Activated naive CD8-positive, alpha-beta T cell treated with anti-CD3 and anti-CD28 coated beads, Interleukin-2, amount 10 ng/mL, durations not matched to agents 7 days and 5 days (primary cell): ENCODE measurements around the gene CPA4. TPM values are rescaled to one million over a fixed set of nuclear protein-coding genes. Genes with fewer than 3 reads are reported as not detected.
"Not testable (repeated sequence)": the region's sequence is repeated elsewhere in the genome, so short reads cannot be mapped to it uniquely, and the experiment has no call there.

Source experiments
- ATAC-seq: fragments of 150-1000 bp; cut with Tn5 transposase; one replicate; pipeline ENCODE4 v1.10.0; 2021; ENCODE audit warnings: low read depth, moderate library complexity
- POLR2A ChIA-PET: fragments of 350-600 bp; sonication (Branson Sonifier 250); formaldehyde crosslinking; loops from one replicate; lab custom pipeline; 2021; ENCODE audit warnings: antibody characterized with exemption; lab: Charles Lee
- DNase-seq: peaks from one replicate; pipeline ENCODE4 v3.0.0; 2021
- H3K27ac Mint-ChIP-seq: one replicate; pipeline ENCODE4 v1.8.0; 2022; ENCODE audit warnings: mild to moderate bottlenecking, mixed read lengths
- H3K27me3 Mint-ChIP-seq: one replicate; pipeline ENCODE4 v1.8.0; 2022; ENCODE audit warnings: mild to moderate bottlenecking, moderate library complexity, mixed read lengths
- H3K36me3 Mint-ChIP-seq: one replicate; pipeline ENCODE4 v1.8.0; 2021; ENCODE audit warnings: mild to moderate bottlenecking, mixed read lengths
- H3K4me1 Mint-ChIP-seq: one replicate; pipeline ENCODE4 v1.8.0; 2021; ENCODE audit warnings: mixed read lengths
- H3K4me3 Mint-ChIP-seq: one replicate; pipeline ENCODE4 v1.8.0; 2022; ENCODE audit warnings: mild to moderate bottlenecking, moderate library complexity, mixed read lengths
- H3K9me3 Mint-ChIP-seq: one replicate; pipeline ENCODE4 v1.8.0; 2021; ENCODE audit warnings: mixed read lengths
- total RNA-seq, 2 experiments: library from RNA; stranded (reverse); gene quantifications; one replicate each; pipeline ENCODE4 v1.2.3, GENCODE V29; 2021

The CPA4 gene
- total RNA-seq: not detected

DNA sequence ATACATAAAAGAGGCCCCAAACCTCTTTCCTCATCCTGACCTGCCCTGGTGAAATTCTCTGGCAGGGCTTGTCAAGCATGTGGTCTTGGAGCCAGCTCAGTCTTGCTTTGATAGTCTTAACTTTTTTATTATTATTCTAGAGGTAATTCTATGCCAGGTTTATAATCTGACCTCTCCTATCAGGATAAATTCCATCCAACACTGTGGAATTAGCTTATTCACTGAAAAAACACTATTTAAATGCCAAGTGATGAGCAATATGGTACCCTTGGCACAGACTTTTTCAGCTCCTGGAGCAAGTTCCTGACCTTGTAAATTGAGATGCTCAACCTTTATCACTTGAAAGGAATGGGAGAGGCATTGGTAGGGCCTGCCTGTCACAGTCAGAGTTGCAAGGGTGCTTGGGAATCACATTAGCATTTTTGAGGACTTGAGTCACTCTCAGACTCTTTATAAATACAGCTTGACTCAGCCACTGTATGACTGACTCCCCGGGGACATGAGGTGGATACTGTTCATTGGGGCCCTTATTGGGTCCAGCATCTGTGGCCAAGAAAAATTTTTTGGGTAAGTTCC is at the start of gene CPA4:
TSS of gene CPA4 (plus strand) at position 480 of the 576 bp plus-strand sequence. CDS start at position 500, 20 bp downstream.
- Mint-ChIP-seq H3K27me3 (no peaks in the 10 kb centered on the region), H3K27ac (no peak within 1 kb of the TSS), H3K4me3 (no peak within 1 kb of the TSS), H3K4me1 (no peaks in the 10 kb centered on the region), H3K9me3 (peaks cover 9% of the 10 kb centered on the region), H3K36me3 (no peaks in the 10 kb centered on the region)
- POLR2A ChIA-PET: no interaction called here
- DNase-seq: no peak
- no peak for ATAC-seq

- ATAC-seq, H3K27ac Mint-ChIP-seq, H3K9me3 Mint-ChIP-seq, DNase-seq, H3K4me1 Mint-ChIP-seq, H3K36me3 Mint-ChIP-seq, POLR2A ChIA-PET: not testable (repeated sequence)
- Mint-ChIP-seq H3K27me3 (peaks cover 12% of the 10 kb centered on the region), H3K4me3 (peak overlapping the region; percentile 13)
These were observed 49.5 kb upstream of the CPA4 start for GRCh38 chr7:130243486-130243885.

- H3K4me3 Mint-ChIP-seq, H3K27ac Mint-ChIP-seq, H3K36me3 Mint-ChIP-seq, H3K4me1 Mint-ChIP-seq, DNase-seq, H3K27me3 Mint-ChIP-seq, ATAC-seq, POLR2A ChIA-PET: not testable (repeated sequence)
- peaks cover 10% of the 10 kb centered on the region for H3K9me3 Mint-ChIP-seq
These were observed 46.5 kb upstream of the CPA4 start for GRCh38 chr7:130246491-130246890.

DNA sequence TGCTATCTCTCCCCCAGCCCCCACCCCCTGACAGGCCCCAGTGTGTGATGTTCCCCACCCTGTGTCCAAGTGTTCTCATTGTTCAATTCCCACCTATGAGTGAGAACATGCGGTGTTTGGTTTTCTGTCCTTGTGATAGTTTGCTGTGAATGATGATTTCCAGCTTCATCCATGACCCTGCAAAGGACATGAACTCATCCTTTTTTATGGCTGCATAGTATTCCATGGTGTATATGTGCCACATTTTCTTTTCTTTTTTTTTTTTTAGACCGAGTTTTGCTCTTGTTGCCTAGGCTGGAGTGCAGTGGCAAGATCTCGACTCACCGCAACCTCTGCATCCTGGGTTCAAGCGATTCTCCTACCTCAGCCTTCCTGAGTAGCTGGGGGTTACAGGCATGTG is 44.1 kb upstream of the CPA4 start:
- DNase-seq, H3K4me3 Mint-ChIP-seq, H3K4me1 Mint-ChIP-seq, H3K27ac Mint-ChIP-seq, H3K36me3 Mint-ChIP-seq, POLR2A ChIA-PET, H3K27me3 Mint-ChIP-seq, ATAC-seq: not testable (repeated sequence)
- peaks cover 26% of the 10 kb centered on the region for H3K9me3 Mint-ChIP-seq

GRCh38 chr7:130249626-130250025 is 43.3 kb upstream of the CPA4 start:
- H3K27ac Mint-ChIP-seq, H3K4me3 Mint-ChIP-seq, DNase-seq, H3K4me1 Mint-ChIP-seq, H3K27me3 Mint-ChIP-seq, POLR2A ChIA-PET, H3K36me3 Mint-ChIP-seq, ATAC-seq: not testable (repeated sequence)
- H3K9me3 Mint-ChIP-seq: peaks cover 23% of the 10 kb centered on the region

DNA sequence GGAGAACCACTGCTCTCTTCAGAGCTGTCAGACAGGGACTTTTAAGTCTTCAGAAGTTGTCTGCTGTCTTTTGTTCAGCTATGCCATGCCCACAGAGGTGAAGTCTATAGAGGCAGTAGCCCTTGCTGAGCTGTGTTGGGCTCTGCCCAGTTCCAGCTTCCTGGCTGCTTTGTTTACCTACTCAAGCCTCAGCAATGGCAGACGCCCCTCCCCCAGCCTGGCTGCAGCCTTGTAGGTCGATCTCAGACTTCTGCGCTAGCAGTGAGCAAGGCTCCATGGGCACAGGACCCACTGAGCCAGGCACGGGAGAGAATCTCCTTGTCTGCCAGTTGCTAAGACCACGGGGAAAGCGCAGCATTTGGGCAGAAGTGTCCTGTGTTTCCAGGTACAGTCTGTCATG is 38.4 kb upstream of the CPA4 start:
- POLR2A ChIA-PET: no interaction called here
- peaks cover 2% of the 10 kb centered on the region for H3K36me3 Mint-ChIP-seq
- H3K27me3 Mint-ChIP-seq: peaks cover 2% of the 10 kb centered on the region
- H3K4me1 Mint-ChIP-seq: no peaks in the 10 kb centered on the region
- no peak overlapping the region for H3K4me3 Mint-ChIP-seq
- ATAC-seq (no peak), DNase-seq (no peak)
- H3K27ac Mint-ChIP-seq: no peak overlapping the region
- H3K9me3 Mint-ChIP-seq: peaks cover 32% of the 10 kb centered on the region

DNA sequence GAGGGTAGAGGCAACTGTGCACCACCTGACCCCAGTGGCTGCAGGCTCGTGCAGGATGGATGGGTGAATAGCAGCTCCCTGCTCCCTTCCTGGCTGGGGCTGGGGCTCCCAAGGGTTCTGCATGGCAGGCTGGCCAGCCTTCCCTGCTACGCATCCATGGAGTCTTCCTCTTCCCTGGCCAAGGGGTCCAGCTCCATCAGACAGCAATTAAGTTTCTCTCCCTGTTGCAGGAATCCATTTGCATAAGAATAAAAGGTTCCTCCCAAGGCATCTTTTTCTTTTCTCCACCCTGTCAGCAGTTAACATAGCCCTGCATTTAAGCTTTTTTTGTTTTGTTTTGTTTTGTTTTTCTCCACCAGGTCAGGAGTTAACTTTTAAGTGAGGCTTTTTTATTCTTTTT is 36.3 kb upstream of the CPA4 start:
- DNase-seq (no peak), ATAC-seq (no peak)
- Mint-ChIP-seq H3K27ac (no peak overlapping the region), H3K4me1 (no peaks in the 10 kb centered on the region), H3K27me3 (peaks cover 2% of the 10 kb centered on the region), H3K4me3 (no peak overlapping the region), H3K9me3 (peaks cover 31% of the 10 kb centered on the region), H3K36me3 (peaks cover 2% of the 10 kb centered on the region)
- POLR2A ChIA-PET: no interaction called here

GRCh38 chr7:130258494-130259078 is 34.4 kb upstream of the CPA4 start:
- no peak overlapping the region for H3K4me3 Mint-ChIP-seq
- POLR2A ChIA-PET: no interaction called here
- DNase-seq (no peak), ATAC-seq (no peak)
- peaks cover 2% of the 10 kb centered on the region for H3K36me3 Mint-ChIP-seq
- no peaks in the 10 kb centered on the region for H3K27me3 Mint-ChIP-seq
- no peak overlapping the region for H3K27ac Mint-ChIP-seq
- no peaks in the 10 kb centered on the region for H3K4me1 Mint-ChIP-seq
- H3K9me3 Mint-ChIP-seq: peaks cover 17% of the 10 kb centered on the region

GRCh38 chr7:130262448-130262847 is 30.5 kb upstream of the CPA4 start:
- Mint-ChIP-seq H3K4me3 (no peak overlapping the region), H3K27me3 (no peaks in the 10 kb centered on the region), H3K27ac (no peak overlapping the region), H3K9me3 (peaks cover 9% of the 10 kb centered on the region), H3K36me3 (peaks cover 2% of the 10 kb centered on the region), H3K4me1 (no peaks in the 10 kb centered on the region)
- no peak for DNase-seq
- ATAC-seq: no peak
- POLR2A ChIA-PET: no interaction called here

- H3K27ac Mint-ChIP-seq: no peak overlapping the region
- ATAC-seq (no peak), DNase-seq (no peak)
- H3K4me1 Mint-ChIP-seq: no peaks in the 10 kb centered on the region
- H3K36me3 Mint-ChIP-seq: peaks cover 2% of the 10 kb centered on the region
- peaks cover 9% of the 10 kb centered on the region for H3K9me3 Mint-ChIP-seq
- POLR2A ChIA-PET: no interaction called here
- H3K27me3 Mint-ChIP-seq: no peaks in the 10 kb centered on the region
- H3K4me3 Mint-ChIP-seq: no peak overlapping the region
These were observed 29.8 kb upstream of the CPA4 start for GRCh38 chr7:130263130-130263529.

DNA sequence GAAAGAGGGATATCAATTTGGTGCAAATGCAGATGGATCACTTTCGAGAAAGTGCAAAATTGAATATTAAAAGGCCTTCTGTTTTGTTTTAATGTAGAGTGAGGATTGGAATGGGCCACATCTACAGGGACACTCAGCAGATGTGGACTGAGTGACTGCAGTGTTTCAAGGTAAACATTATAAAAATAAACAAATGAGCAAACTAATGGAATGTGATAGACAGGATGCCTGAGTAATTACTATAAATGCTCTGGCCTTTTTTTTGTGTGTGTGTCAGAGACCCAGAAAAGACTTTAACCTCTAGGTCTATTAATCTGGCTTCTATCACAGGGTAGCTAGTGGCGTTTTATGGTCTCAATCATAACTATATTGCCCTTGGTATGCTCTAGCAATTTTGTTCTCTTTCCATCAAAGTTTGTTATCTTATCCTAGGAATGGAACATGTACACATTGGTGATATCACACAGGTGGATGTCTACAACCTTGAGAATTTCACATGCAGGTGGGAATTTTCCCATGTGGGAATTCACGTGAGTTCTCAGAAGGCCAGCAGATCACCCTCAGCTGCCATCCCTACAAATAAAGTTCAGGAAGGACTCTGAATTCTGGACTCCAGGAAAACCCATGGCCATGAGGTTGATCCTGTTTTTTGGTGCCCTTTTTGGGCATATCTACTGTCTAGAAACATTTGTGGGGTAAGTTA is 26.6 kb upstream of the CPA4 start, which contains the start of gene CPA2:
TSS of gene CPA2 (plus strand) at position 606 of the 703 bp plus-strand sequence. CDS start at position 625, 19 bp downstream.
- DNase-seq (no peak), ATAC-seq (no peak)
- no peaks in the 10 kb centered on the region for H3K27me3 Mint-ChIP-seq
- POLR2A ChIA-PET: no interaction called here
- H3K4me3 Mint-ChIP-seq: no peak within 1 kb of the TSS
- H3K27ac Mint-ChIP-seq: no peak within 1 kb of the TSS
- H3K4me1 Mint-ChIP-seq: no peaks in the 10 kb centered on the region
- no peaks in the 10 kb centered on the region for H3K9me3 Mint-ChIP-seq
- H3K36me3 Mint-ChIP-seq: no peaks in the 10 kb centered on the region

GRCh38 chr7:130266961-130267321 is 26.0 kb upstream of the CPA4 start:
- DNase-seq (no peak), ATAC-seq (no peak)
- Mint-ChIP-seq H3K36me3 (no peaks in the 10 kb centered on the region), H3K4me1 (no peaks in the 10 kb centered on the region), H3K4me3 (no peak overlapping the region), H3K27me3 (peaks cover 2% of the 10 kb centered on the region), H3K27ac (no peak overlapping the region), H3K9me3 (no peaks in the 10 kb centered on the region)
- POLR2A ChIA-PET: no interaction called here

- no peak overlapping the region for H3K27ac Mint-ChIP-seq
- H3K4me1 Mint-ChIP-seq: no peaks in the 10 kb centered on the region
- H3K27me3 Mint-ChIP-seq: peaks cover 2% of the 10 kb centered on the region
- POLR2A ChIA-PET: no interaction called here
- no peak overlapping the region for H3K4me3 Mint-ChIP-seq
- H3K36me3 Mint-ChIP-seq: no peaks in the 10 kb centered on the region
- no peak for DNase-seq
- ATAC-seq: no peak
- H3K9me3 Mint-ChIP-seq: no peaks in the 10 kb centered on the region
These were observed 24.3 kb upstream of the CPA4 start for GRCh38 chr7:130268463-130269317.
